ENCODE results near the gene ITGB4. TPM values are rescaled to one million over a fixed set of nuclear protein-coding genes. Genes with fewer than 3 reads are reported as not detected.
A peak's percentile ranks its signal among the peaks of the same experiment; 100 is the strongest.

The ITGB4 gene
- total and polyA plus RNA-seq, 9 of the 15 experiments (the other 6 are each of a cell fraction or from before 2014, with no cell fraction given), result 0.05 to 2.8 (median 0.76) TPM; not detected in 3

GRCh38 chr17:75755205-75755901 lies 34.1 kb downstream of the ITGB4 start:
- no peak overlapping the region for H2AFZ ChIP-seq (ENCODE audit: low read depth, low read length)
- no peaks in the 10 kb centered on the region for H3K36me3 ChIP-seq (ENCODE audit: control insufficient read depth, insufficient read depth, low read length)
- no peaks in the 10 kb centered on the region for H3K9me3 ChIP-seq (replicated peaks; ENCODE audit: control insufficient read depth, insufficient read depth, low read depth, low read length)
- intact Hi-C loops (cut with micrococcal nuclease) (loop anchor here (10.0 kb wide), 1 partner anchor 249 kb away; the partner anchor contains the start of gene CDK3), in situ Hi-C loops (cut with MboI) (no loop called here)
- H3K79me2 ChIP-seq (ENCODE audit: control insufficient read depth, insufficient read depth, low read length), result no peaks in the 10 kb centered on the region
- 87% methylated on average over 14 of the region's 20 CpGs for WGBS (ENCODE audit: insufficient coverage, low coverage, missing lambda C conversion rate)
- TF ChIP-seq, protein P1, sequence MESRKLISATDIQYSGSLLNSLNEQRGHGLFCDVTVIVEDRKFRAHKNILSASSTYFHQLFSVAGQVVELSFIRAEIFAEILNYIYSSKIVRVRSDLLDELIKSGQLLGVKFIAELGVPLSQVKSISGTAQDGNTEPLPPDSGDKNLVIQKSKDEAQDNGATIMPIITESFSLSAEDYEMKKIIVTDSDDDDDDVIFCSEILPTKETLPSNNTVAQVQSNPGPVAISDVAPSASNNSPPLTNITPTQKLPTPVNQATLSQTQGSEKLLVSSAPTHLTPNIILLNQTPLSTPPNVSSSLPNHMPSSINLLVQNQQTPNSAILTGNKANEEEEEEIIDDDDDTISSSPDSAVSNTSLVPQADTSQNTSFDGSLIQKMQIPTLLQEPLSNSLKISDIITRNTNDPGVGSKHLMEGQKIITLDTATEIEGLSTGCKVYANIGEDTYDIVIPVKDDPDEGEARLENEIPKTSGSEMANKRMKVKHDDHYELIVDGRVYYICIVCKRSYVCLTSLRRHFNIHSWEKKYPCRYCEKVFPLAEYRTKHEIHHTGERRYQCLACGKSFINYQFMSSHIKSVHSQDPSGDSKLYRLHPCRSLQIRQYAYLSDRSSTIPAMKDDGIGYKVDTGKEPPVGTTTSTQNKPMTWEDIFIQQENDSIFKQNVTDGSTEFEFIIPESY (CRISPR knock-in tag; IDR thresholded peaks at IDR 0.05), result 0 out of 2 replicates have a peak, but pooled peaks have one; percentile 13
- TF ChIP-seq POLR2G (IDR thresholded peaks at IDR 0.05; ENCODE audit: low read depth, low read length) (peak; percentile 50; the same call in 1 of the 2 replicates), PHTF2 (CRISPR knock-in tag; IDR thresholded peaks at IDR 0.05) (no peak)
- no peaks in the 10 kb centered on the region for H3K9me1 ChIP-seq (ENCODE audit: control insufficient read depth, insufficient read depth, low read length)
- BruUV-seq (replicated peaks), result no TSS peak
- H3K4me3 ChIP-seq, result no peak overlapping the region
- no peak for ATAC-seq
- no peak overlapping the region for H3K27ac ChIP-seq (ENCODE audit: extremely low read depth, low read depth, low read length)
- H4K20me1 ChIP-seq (replicated peaks; ENCODE audit: control insufficient read depth, insufficient read depth, low read length), result no peaks in the 10 kb centered on the region; the same call in 1 of the 2 replicates
- H3K4me1 ChIP-seq (replicated peaks in 1 of 2; ENCODE audit: control insufficient read depth in 2 of 2, insufficient read depth in 2 of 2, low read length in 2 of 2), result peaks cover 13 to 73% of the 10 kb centered on the region in 2 experiments
- no peak overlapping the region for H3K4me2 ChIP-seq (ENCODE audit: insufficient read depth, low read length)
- H3K27me3 ChIP-seq (ENCODE audit: control insufficient read depth in 2 of 2, insufficient read depth in 2 of 2, low read length in 2 of 2), result no peaks in the 10 kb centered on the region
- ChIA-PET POLR2A (interaction anchor here (14.7 kb wide), 1 partner anchor 19 kb away, joined by 464 read pairs; a partner anchor contains a TSS), CTCF (ENCODE audit: low intra/inter-chr PET ratio) (no interaction called here)
- FAIRE-seq, result no peak
- DNase-seq (ENCODE audit: extremely low read depth in 1 of 4, low spot score in 3 of 4), result no peak
- H3K9ac ChIP-seq (ENCODE audit: insufficient read depth in 1 of 2, low read depth in 2 of 2, low read length in 2 of 2), result peak overlapping the region in 1 of 2 experiments; percentile 33; a peak in 2 of 4 replicates

Data from K562 (cell line).